GM21367 (cell line): ENCODE measurements around the gene PHF5A.
"Not testable (repeated sequence)": the region's sequence is repeated elsewhere in the genome, so short reads cannot be mapped to it uniquely, and the experiment has no call there.

Source experiments
- ATAC-seq: cut with Tn5 transposase; IDR thresholded peaks from one replicate; pipeline ENCODE4 v1.9.1; 2021; ENCODE audit not compliant: unreplicated experiment

Gene PHF5A

GRCh38 chr22:41488076-41488475, 19.6 kb upstream of the PHF5A start:
- no peak for ATAC-seq

GRCh38 chr22:41487037-41487935, 18.8 kb upstream of the PHF5A start:
- no peak for ATAC-seq

DNA sequence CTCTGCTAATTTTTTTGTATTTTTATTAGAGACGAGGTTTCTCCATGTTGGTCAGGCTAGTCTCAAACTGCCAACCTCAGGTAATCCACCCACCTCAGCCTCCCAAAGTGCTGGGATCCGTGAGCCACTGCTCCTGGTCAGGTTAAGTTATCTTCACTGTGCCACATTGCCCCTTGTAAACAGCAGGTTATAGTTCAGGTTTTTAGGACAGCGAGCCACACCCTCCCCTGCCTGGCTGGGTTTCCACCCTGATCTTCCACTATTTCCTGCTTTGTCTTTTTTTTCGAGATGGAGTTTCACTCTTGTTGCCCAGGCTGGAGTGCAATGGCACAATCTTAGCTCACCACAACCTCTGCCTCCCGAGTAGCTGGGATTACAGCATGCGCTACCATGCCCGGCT, 16.5 kb upstream of the PHF5A start:
- ATAC-seq = no peak

- no peak for ATAC-seq
Measured at GRCh38 chr22:41482319-41482935, 13.9 kb upstream of the PHF5A start.

GRCh38 chr22:41481925-41482318, 13.4 kb upstream of the PHF5A start:
- no peak for ATAC-seq

DNA sequence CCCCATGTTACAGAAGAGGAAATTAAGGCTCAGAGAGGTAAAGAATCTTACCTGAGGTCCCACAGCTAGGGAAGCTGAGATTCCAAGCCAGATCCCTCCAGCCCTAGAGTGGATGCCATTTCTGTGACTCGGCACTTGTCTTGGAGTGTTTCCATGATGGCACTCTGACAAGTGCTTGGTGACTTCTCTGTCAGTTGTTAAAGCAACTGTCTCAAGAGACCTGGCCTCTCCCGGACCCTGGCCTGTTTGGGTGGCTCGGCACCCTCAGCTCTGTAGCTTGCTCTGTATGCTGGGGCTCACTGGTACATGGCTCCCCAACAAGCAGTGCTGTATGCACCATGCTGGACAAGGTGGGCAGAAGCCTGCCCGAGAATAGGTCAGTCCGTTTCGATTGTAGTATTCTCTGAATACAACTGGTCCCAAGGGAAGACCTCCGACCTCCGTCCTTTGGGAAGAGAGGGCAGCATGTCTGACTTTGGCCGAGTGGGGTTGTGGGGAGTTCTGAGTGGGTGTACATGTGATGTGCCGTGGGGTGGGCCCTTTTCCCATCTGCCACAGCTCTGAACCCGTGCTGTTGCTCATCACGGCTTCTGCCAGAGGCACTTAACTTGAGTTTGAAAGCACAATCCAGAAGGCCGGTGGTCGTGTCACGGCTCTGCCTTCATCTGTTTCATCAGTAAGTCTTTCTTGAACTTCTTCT, 12.8 kb upstream of the PHF5A start:
- no peak for ATAC-seq

DNA sequence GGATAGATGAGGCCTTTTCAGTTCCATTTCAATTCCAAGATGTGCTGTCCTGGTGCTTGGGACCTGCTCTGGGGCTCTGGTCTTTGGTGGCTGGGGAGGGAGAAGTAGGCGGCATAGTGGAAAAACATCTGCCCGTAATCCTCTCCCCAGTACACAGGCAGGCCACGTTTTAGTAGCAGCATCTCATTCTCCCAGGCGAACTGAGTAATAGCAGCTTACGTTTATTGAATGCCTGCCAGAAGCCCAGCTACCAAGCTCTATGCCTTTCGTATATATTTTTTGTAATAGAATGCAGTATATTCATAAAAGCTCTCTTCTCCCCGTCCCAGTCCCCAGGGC, 11.9 kb upstream of the PHF5A start:
- ATAC-seq = no peak

GRCh38 chr22:41479671-41480396, 11.3 kb upstream of the PHF5A start:
- no peak for ATAC-seq

- ATAC-seq = no peak
Measured at GRCh38 chr22:41478891-41479521, 10.5 kb upstream of the PHF5A start.

DNA sequence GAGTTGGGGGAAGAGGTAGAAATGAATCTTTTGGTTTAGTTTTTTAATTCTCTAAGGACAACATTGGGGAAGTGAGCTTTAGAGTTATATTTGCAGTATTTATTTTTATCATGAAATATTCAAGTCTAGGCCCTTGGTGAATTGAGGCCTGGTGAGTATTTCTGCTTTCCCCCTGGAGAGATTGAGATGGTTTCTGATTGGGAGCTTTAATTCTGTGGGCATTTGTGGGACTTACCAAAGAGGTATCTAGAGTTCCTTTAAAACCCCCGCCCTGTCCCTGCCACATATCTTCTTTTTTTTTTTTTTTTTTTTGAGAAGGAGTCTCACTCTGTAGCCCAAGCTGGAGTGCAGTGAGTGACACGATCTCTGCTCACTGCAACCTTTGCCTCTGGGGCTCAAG, 10.0 kb upstream of the PHF5A start:
- ATAC-seq = no peak

GRCh38 chr22:41474872-41475451, 6.5 kb upstream of the PHF5A start:
- no peak for ATAC-seq

- ATAC-seq = no peak
Measured at GRCh38 chr22:41471568-41471967, 3.1 kb upstream of the PHF5A start.

GRCh38 chr22:41470886-41471285, 2.4 kb upstream of the PHF5A start:
- ATAC-seq = no peak

DNA sequence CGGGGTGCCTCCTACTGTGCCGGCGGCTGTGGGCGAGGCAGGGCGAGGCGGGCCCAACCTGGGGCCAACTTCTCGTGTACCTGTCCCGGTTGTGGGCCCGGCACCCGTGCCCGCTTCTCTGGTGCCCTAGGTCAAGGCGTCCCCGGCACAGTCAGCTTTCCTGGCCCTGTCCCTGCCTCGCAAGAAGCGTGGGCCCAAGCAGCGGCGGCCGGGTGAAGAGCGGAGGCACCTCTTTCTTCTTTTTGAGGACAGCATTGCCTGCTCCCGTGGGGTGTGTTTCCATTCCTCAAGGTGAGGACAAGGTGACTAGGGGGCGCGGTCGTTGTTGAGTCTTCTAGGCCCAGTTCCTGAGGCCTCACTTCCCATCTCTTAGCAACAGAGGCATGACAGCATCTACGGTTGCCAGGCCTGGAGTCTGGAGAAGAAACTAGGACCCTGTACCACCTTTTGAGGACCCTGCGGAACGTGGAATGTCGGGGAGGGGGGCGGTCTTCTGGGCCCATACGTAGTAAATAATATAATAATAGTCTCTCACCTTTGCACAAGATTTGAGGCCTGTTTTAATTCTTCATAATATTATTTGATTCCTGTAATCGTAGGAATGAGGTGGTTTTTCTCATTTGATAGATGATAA, 843 bp upstream of the PHF5A start:
- peak; percentile 7 for ATAC-seq

GRCh38 chr22:41461901-41462300, 6.6 kb downstream of the PHF5A start:
- ATAC-seq = no peak

- not testable (repeated sequence) for ATAC-seq
Measured at GRCh38 chr22:41460071-41460470, 8.4 kb downstream of the PHF5A start.

- ATAC-seq = no peak
Measured at GRCh38 chr22:41459431-41459830, 9.1 kb downstream of the PHF5A start.

- no peak for ATAC-seq
Measured at GRCh38 chr22:41458161-41458728, 10.2 kb downstream of the PHF5A start.

DNA sequence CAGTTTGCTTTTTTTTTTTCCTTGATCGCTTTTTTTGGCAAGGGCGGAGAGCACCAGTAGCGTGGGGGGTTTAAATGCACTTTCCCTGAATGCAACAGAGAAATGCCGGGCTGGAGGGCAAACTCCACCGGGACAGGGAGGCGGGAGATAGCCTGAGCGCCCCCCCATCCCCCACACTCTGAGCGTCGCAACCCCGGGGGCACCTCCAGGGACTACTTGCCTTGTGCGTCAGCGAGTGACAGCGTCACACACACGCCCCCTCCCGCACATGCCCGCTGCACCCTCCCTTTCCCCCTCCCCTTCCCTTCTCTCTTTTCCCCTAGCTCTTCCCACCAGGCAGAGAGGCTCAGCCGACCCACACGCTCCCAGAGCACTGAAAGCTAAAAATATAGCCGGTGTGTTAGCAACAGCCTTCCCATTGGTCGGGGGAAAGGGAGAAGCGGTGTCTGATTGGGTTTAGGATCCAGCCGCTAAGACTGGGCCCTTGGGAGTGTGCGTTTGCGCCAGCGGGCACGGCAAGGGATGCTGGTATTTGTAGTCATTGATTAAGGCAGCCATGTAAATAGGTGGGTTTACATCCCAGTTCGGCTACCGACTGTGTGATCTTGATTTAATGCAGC, 20.2 kb downstream of the PHF5A start:
- ATAC-seq = peak; percentile 36
